ELF-1 (cell line): ENCODE measurements around the gene EIPR1.

Experiments
- DNase-seq: peaks from one replicate; pipeline ENCODE4 v3.0.0-alpha.2; 2016; ENCODE audit warnings: low read depth, low spot score

EIPR1 gene

DNA sequence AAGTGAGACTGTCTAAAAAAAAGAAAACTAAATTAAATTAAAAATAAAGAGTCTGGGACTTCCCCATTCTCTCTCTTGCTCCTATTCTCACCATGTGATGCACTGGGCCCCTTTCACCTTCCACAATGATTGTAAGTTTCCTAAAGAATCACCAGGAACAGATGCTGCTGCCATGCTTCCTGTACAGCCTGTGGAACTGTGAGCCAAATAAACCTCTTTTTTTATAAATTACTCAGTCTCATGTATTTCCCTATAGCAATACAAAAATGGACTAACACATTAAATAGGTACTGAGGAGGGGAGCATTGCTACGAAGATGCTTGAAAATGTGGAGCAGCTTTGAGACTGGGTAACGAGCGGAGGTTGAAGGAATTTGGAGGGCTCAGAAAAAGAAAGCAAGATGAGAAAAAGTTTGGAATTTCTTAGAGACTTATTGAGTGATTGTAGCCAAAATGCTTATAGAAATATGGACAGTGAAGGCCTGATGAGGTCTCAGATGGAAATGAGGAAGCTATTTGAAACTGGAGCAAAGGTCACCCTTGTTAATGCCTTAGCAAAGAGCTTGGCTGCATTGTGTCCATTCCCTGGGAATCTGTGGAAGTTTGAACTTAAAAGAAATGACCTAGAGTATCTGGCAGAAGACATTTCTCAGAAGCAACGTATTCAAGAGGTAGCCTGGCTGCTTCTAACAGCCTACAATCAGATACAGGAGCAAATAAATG, 128.7 kb downstream of the EIPR1 start:
- no peak for DNase-seq

DNA sequence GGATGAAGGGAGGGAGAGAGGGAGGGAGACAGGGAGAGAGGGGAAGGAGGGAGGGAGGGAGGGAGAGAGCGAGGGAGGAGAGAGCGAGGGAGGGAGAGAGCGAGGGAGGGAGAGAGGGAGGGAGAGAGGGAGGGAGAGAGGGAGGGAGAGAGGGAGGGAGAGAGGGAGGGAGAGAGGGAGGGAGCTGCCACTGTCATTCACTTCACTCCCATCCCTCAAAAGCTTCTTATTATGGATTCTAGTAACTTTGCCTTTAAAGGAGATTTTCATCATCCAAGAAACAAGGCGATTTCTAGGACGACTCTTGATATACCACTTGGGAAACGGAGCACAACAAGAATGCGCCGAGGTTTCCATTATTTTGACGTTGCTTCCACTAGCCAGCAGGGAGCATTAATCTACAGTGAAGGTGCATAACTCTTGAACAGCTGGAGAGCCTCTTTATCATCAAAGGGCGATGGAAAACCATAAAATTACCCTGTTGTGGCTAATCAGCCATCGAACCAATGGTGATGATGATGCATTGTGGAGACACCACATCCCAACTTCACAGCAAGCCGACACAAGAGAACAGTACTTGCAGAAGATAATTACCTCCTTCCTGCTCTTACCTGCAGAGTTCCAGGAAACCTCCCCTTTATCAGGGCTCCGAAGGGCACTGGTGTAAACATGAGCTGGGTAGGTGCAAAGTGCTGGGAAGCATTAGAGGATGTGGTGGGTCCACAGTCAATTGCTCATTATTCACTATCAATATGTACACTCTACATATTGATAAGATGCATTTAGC, 130.5 kb downstream of the EIPR1 start:
- DNase-seq: no peak

DNA sequence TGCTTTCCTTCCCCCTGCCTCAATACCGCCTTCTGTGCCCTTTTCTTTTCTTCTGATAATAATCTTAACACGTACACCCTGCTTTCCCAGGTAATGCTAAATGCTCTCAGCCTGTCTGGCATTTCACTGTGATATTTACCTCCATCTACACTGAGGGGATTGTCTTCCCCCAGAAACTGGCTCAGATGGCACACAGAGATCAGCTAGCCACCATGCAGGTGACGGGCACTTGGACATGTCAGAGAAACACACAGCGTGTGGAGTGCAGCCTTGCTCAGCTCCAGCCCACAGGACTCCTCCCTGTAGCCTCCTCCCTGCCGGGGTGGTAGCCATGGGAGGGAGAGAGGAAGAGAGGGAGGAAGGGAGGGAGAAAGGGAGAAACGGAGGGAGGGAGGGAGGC, 131.2 kb downstream of the EIPR1 start:
- no peak for DNase-seq

DNA sequence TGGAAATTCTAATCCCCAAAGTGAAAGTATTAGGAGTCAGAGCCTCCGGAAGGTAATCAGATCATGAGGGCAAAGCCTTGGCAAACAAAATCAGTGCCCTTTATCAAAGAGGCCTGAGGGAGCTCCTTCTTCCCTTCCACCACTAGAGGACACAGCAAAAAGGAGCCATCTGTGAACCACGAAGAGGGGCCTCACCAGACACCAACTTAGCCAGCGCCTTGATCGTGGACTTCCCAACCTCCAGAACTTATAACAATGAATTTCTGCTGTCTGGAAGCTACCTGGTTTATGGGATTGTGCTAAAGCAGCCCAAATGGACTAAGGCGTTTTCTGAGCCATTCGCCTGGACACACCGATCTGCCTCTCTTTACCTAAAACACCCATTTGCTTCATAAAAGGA, 133.1 kb downstream of the EIPR1 start:
- no peak for DNase-seq

DNA sequence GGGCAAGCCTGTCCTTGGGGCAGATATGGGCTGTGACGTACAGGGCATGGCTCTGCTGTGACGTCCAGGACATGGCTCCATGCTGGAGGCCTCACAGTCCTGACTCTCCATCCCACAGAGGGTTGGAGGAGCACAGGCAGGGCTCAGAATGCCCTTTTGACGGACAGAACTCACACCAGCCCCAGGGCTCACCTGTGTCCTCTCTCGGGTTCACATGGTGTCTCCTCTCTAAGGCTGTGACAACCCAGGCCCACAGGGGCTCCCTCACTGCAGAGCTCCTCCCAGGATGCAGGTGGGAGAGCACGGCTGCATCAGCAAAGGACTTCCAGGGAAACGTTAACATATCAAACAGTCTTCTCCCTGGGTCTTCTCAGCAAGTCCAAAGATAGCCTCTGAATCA, 133.8 kb downstream of the EIPR1 start:
- no peak for DNase-seq

DNA sequence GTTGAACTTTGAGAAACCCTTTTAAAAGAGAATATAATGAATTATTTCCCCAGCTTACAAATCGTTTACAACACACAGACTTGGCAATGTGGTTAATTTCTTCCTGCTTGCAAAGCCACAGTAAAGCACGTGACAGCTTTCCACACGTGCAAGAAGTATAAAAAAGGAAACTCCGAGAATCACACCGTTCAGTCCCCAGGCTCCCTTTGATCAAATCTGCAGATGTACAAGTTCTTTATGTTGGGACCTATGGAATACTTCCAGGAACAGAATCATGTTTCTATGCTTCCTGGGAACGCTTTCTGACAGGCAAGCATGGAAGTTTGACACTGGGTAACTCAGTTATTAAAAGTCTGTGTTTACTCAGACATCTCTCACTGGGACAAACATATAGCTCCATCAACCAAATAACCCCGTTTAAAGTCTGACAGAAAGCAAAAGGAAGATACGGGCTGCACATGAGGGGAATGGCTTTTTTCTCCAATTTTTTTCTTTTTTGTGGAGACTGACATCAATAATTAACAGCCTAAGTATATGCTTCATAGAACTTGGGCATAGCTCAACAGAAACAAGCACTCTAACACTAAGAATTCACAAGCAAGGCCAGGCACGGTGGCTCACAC, 134.8 kb downstream of the EIPR1 start:
- DNase-seq: no peak

DNA sequence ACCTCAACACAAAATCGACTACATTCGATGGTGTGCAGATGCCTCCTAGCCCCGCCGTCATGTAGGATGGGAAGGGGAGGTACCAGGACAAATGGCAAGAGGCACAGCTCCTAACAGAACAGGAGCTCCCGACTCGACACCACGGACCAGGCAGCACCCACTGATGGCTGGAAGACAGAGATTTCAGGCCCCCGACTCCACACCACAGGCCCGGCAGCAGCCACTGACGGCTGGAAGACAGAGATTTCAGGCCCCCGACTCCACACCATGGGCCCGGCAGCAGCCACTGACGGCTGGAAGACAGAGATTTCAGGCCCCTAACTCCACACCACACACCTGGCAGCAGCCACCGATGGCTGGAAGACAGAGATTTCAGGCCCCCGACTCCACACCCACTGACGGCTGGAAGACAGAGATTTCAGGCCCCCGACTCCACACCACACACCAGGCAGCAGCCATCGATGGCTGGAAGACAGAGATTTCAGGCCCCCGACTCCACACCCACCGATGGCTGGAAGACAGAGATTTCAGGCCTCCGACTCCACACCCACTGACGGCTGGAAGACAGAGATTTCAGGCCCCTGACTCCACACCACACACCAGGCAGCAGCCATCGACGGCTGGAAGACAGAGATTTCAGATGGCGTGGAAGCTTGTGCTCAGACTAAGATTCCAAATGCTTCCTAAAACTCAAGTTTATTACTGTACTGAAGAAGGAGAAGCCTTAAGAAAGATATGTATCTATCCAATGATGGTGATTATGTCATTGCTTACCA, 135.5 kb downstream of the EIPR1 start:
- no peak for DNase-seq

DNA sequence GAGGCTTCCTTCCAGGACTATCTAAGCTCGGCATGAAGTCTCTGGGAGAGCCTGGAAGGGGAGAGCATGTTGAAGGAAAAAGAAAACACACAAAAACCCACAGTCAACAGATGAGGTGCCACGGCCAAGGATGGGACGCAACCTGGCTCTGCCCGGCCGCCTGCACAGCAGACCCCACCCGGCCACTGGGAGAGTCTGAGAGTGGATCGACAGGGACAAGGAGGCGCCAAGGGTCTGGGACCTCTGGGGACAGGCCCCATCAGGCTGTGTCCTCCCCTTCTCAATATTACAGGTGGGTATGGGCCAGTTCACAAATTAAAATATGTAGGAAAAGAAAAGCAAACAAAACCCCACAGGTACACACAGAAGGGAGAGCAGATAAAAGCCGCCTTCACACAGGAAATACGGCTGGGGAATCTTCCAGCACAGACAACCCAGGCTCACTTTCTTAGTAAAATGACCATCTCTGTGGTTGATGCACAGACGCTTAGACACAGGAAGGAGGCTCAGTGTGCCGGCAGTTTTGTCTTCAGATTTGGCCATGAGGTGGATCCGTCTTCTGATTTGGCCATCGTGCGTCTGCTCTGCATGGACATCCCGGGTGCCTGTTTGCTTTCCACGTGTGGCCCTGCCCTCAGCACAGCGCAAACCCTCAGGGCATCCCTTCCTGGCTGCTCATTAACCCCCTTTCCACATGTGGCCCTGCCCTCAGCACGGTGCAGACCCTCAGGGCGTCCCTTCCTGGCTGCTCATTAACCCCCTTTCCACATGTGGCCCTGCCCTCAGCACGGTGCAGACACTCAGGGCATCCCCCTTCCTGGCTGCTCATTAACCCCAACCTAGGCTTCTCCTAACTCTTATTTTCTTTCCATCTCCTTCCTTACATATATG, 138.4 kb downstream of the EIPR1 start:
- no peak for DNase-seq

DNA sequence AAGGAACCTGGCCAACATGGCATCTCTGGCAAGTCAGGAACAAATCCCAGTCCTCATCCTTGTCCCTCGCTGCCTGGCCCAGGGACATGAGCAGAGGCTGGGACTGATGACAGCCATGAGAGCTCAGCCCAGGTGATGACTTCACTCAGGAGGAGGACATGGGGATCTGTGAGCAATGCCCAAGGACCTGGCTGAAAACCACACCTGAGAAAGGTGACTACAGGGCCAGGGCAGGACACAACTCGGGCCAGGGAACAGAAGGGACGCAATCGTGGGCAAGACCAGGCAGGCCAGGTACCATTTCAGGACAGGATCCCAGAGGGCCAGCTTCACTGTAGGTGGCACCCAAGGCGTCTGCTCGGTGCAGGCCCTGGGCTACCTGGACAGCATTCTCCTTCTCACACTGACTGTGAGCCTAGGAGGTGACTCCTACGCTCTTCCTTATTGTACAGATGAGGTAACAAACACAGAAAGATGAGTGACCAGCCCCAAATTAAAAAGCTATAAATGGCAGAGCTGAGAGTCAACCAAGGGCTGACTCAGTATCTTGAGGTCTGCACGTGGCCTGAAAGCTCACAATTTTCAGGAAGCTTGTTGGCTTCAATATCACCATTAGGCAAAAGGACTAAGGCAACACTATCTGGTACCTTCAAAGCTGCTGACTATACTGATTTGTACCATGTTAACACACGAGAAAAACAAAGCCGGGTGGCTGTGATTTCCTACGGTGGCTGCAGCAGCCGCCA, 141.1 kb downstream of the EIPR1 start:
- no peak for DNase-seq

DNA sequence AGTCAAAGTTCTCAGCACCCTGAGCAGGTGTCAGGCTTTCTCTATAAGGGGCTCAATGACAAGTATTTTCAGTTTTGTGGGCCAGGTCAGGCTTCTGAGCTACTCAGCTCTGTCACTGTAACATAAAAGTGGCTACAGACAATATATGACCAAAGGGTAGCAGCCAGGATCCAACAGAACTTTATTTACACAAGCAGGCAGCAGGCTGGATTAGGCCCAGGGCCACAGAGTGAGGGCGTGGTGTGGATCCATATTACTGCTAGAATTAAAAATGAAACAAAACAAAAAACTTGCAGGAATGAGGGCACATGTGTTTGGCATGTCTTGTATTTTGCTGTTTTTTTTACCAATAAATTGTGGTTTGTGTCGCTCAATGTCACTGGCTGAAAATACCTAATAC, 143.7 kb downstream of the EIPR1 start:
- DNase-seq: no peak

DNA sequence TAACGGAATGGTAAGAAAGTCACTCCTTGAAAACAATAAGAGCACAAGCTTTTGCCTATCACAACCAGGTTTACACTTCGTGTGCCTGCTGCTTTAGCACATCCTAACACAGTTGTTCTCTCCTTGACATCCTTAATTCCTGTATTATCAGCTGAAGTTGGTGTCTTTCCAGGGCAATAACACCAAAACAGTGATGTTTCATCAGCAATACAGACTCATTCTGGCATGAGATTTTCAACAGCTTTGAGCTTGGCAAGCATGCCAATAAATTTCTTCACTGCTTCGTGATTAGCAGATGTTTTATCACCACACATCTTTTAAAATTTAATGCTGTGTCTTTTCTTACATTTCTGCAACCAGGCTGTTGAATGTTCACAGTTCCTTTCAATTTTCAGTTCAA, 148.4 kb downstream of the EIPR1 start:
- no peak for DNase-seq

DNA sequence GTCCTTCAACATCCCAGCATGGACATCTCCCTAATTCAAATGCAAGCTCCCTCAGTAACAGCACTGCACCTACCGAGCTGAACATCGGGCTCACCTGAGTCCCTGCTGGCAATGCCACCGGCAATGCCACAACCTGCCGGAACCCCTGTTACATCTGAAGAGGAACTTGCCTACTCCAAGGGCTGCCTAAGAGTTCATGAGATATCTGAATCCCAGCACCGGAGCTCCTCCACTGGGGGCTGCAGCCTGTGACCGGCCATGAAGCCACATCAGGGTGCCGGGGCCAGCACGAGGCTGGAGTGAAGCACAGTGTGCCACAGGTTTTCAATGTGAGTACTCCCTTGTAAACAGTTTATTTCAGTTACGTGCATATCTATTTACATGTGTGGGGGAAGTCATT, 152.9 kb downstream of the EIPR1 start:
- no peak for DNase-seq

DNA sequence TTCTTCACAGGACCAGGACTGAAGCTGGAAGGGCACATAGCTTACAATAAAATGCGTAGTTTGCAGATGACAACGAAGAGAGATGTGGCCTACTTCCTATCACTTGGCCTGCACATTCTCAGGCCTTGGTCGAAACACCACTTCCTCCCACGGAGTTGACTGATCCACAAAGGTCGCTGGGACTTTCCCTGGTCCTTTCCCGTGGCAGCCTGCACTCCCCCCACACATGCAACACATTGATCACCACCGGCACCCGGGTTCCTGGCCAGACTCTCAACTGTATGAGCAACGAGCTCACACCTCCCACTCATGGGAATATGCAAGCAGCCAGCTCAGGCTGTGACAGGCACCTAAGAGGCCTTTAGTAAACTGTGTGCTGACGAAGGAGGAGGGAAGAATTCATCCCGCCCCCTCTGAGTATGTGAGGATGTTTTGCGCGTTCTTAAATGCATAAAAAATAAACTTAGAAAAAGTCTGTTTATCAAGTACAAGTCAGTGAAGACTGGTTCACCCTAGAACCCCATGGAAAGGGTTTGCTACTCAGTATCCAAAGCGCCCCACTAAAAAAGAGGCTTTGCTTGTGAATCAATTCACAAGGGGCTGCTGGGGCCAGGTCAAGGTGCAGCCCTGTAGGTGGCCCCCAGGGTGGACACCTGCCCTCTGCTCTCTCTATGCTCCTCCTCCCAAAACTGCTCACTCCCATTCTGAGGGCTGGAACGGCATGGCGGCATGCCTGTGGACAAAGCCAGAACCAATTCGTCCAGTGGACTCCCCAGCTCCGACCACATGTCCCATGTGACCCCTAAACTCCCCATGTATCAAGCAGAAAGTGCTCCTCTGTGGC, 154.3 kb downstream of the EIPR1 start:
- no peak for DNase-seq

DNA sequence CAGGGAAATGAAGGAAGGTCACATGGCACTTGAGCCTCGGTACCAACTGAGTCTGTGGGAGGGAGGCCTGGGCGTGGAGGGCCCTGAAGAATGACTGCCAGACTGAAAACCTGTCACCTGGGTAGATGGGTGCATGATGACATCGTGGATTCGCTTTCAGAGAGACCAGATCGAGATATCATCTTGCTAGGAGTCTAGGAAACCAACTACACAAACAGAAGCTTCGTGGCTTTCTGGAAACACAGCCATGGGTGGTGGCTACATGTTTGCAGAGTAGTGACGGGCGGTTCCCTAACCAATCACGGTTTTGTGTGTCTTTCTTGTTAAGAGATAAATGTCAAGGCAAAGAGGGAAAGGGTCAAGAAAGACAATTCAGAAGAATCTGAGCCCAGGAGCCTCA, 155.0 kb downstream of the EIPR1 start:
- no peak for DNase-seq

DNA sequence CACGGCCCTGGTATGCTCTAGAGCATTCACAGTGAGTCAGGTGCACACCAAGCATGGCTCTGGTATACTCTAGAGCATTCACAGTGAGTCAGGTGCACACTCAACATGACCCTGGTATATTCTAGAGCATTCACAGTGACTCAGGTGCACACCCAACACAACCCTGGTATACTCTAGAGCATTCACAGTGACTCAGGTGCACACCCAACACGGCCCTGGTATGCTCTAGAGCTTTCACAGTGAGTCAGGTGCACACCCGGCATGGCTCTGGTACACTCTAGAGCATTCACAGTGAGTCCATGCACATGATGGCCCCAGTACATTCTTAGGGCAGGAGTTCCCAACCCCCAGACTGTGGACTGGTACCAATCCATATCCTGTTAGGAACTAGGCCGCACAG, 158.1 kb downstream of the EIPR1 start:
- no peak for DNase-seq

DNA sequence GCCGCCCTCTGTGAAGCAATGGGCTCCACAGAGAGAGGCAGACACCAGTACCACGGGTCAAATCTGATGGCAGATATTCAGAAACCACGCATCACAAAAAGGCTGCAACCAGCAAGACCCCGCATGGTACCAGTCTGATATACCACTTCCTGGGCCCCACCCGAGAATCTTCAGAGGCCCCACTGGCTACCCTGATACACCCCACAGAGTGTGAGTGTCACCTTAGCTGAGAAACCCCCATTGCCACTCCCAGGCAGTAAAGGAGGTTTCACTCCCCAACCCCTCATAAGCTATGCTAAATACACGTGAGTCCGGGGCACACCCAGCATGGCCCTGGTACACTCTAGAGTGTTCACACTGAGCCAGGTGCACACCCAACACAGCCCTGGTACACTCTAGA, 160.0 kb downstream of the EIPR1 start:
- no peak for DNase-seq

DNA sequence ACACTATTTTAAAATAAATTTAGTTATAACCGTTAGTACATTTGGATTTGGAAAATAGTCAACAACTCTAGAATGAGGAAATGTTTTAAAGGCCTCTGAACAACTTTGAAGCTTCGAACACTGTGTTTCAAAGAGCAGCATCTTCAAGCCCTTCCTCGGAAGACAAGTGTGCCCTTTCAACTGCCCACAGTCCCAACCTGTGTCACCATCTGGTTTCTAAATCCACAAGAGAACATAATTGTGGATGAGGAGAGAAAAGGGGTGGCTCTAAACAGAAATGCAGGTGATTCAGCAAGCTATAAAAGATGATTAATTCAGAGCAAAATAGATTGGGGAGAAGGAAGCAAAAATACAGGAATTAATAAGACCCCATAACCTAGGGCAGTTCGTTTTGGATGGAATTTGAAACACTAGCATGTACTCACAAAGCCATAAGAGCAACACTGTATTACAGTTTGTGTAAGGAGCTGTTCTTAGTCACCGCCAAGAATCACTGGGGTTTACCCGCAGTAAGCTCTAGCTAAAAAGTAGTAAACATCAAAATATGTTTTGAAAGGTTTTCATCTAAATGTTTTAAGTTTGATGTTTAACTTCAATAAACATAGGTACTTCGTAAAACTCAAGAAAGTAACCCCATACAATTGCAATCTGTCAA, 160.7 kb downstream of the EIPR1 start:
- DNase-seq: no peak

DNA sequence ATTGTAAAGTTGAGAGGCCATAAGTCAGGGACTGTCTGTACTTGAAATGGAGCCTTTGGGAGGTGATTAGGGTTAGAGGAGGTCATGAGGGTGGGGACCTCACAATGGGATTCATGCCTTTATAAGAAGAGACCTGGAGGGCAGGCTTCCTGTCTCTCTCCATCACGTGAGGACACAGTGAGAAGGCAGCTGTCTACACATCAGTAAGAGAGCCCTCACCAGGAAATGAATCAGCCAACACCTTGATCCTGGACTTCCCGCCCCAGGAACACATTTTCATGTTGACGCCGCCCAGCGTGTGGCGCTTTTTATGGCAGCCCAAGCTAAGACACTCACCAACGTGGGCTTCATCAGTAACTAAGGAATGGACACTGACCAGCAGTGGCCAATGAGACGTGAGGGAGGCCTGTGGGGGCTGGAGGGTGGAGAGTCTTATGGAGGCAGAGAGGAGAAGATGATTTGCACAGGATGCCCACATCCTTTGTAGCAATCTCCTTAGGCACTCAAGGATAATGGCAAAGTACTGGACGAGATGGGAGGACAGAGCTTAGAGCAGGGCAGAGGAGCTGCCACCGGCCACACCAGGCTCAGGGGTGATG, 162.7 kb downstream of the EIPR1 start:
- DNase-seq: no peak

DNA sequence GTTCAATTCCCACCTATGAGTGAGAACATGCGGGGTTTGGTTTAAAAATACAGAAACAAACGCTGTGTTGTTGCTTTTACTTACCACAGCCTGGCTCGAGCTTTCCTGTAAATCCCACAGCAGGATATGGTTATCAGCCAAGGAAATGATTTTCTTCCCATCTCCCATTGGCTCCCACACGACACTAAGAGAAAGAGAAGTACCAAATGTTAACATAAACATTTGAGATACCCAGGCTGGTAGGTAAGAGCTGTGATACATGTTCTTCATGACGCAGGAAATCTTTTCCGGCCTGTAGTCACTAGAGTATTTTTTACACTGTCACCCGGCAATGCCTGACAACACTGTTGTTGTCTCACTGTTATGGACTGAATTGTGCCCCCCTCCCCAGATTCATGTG, 163.6 kb downstream of the EIPR1 start:
- DNase-seq: no peak
